H1 (cell line): ENCODE data around the gene ELP4. TPM values are rescaled to one million over a fixed set of nuclear protein-coding genes. Genes with fewer than 3 reads are reported as not detected.

ENCODE experiments used
- CTCF ChIA-PET: fragments of 300-600 bp; sonication (Branson Sonifier 250); formaldehyde crosslinking; loops from one replicate; lab custom pipeline; 2021; ENCODE audit not compliant: partially characterized antibody; lab: Charles Lee
- POLR2A ChIA-PET: fragments of 300-600 bp; sonication (Branson Sonifier 250); formaldehyde crosslinking; loops from one replicate; lab custom pipeline; 2021; ENCODE audit warnings: inconsistent platforms; ENCODE audit not compliant: partially characterized antibody; lab: Charles Lee
- DNase-seq, 2 experiments: peaks; one replicate each; pipeline versions ENCODE4 v3.0.0 to v3.0.0-alpha.2; 2010 to 2022; ENCODE audit warnings: low spot score in 2 of 2, low read depth in 1 of 2, mixed read lengths in 1 of 2
- FAIRE-seq: peaks from 2 replicates; lab custom pipeline; 2011; peaks lifted over from hg19 to GRCh38; lab: Jason Lieb, UNC
- H2AFZ ChIP-seq: 2 replicates; pipeline ENCODE4 v1.8.1; 2012; ENCODE audit warnings: low read length, inconsistent platforms
- H2AK5ac ChIP-seq: 2 replicates; pipeline ENCODE4 v1.6.1; 2013; ENCODE audit warnings: low read depth, low read length
- H2BK120ac ChIP-seq: replicated peaks from 2 replicates; pipeline ENCODE3; 2013; ENCODE audit warnings: low read depth, low read length, inconsistent platforms
- H2BK12ac ChIP-seq: 2 replicates; pipeline ENCODE4 v1.6.1; 2013; ENCODE audit warnings: low read depth, low read length
- H2BK15ac ChIP-seq: 2 replicates; pipeline ENCODE4 v1.6.1; 2013; ENCODE audit warnings: low read length
- H2BK20ac ChIP-seq: 2 replicates; pipeline ENCODE4 v1.6.1; 2013; ENCODE audit warnings: low read length
- H2BK5ac ChIP-seq: 2 replicates; pipeline ENCODE4 v1.6.1; 2013; ENCODE audit warnings: low read depth, low read length
- H3K14ac ChIP-seq: 2 replicates; pipeline ENCODE4 v1.6.1; 2013; ENCODE audit warnings: inconsistent platforms; ENCODE audit not compliant: insufficient read length
- H3K18ac ChIP-seq: 2 replicates; pipeline ENCODE4 v1.6.1; 2013; ENCODE audit warnings: low read length; ENCODE audit errors: extremely low read depth
- H3K23ac ChIP-seq: 2 replicates; pipeline ENCODE4 v1.6.1; 2013; ENCODE audit warnings: inconsistent platforms; ENCODE audit not compliant: insufficient read length
- H3K23me2 ChIP-seq: 2 replicates; pipeline ENCODE4 v1.6.1; 2013; ENCODE audit warnings: low read depth, low read length
- H3K27ac ChIP-seq: 2 replicates; pipeline ENCODE4 v1.6.1; 2011; ENCODE audit warnings: low read depth, low read length, inconsistent platforms
- H3K27me3 ChIP-seq, 4 experiments: replicated peaks in 1 of 4; 1 replicate in 1 of 4; 2 replicates in 3 of 4; pipeline versions ENCODE4 v1.6.1 to v1.8.1; 2011 to 2013; ENCODE audit warnings: low read length in 3 of 4, mild to moderate bottlenecking in 3 of 4, inconsistent platforms in 2 of 4, mixed read lengths in 2 of 4, moderate library complexity in 1 of 4; ENCODE audit not compliant: control insufficient read depth in 3 of 4, insufficient read depth in 3 of 4; ENCODE audit errors: extremely low read depth in 1 of 4
- H3K36me3 ChIP-seq, 4 experiments: 2 replicates each; pipeline versions ENCODE4 v1.6.1 to v1.8.1; 2011 to 2013; ENCODE audit warnings: mild to moderate bottlenecking in 4 of 4, low read length in 3 of 4, moderate library complexity in 2 of 4, control low read depth in 1 of 4, inconsistent platforms in 1 of 4; ENCODE audit not compliant: insufficient read depth in 4 of 4, control insufficient read depth in 2 of 4
- H3K4ac ChIP-seq: replicated peaks from 2 replicates; pipeline ENCODE3; 2013; ENCODE audit warnings: low read length, low read depth, mixed read lengths, inconsistent platforms; ENCODE audit not compliant: insufficient read length
- H3K4me1 ChIP-seq, 4 experiments: replicated peaks in 1 of 4; 1 replicate in 1 of 4; 2 replicates in 3 of 4; pipeline versions ENCODE4 v1.6.1 to v1.8.1; 2011 to 2013; ENCODE audit warnings: low read length in 3 of 4, inconsistent platforms in 2 of 4, mixed read lengths in 1 of 4; ENCODE audit not compliant: insufficient read depth in 4 of 4, control insufficient read depth in 3 of 4
- H3K4me2 ChIP-seq, 2 experiments: 2 replicates each; pipeline versions ENCODE4 v1.6.1 to v1.8.1; 2011 to 2013; ENCODE audit warnings: low read depth in 2 of 2, low read length in 2 of 2, control low read depth in 1 of 2, inconsistent platforms in 1 of 2, mild to moderate bottlenecking in 1 of 2; ENCODE audit not compliant: insufficient read depth in 1 of 2
- H3K4me3 ChIP-seq, 4 experiments: fragments of 200-600, 300-600 bp in 1 of 4; sonication (generic), shearing (Covaris generic), sonication (Bioruptor Twin) in 1 of 4; 2 replicates each; pipeline versions ENCODE4 v1.5.1 to v1.8.1; 2011 to 2016; ENCODE audit warnings: low read length in 4 of 4, low read depth in 3 of 4, control low read depth in 2 of 4, inconsistent platforms in 2 of 4, mild to moderate bottlenecking in 2 of 4, mixed read lengths in 1 of 4, moderate library complexity in 1 of 4; ENCODE audit not compliant: insufficient read depth in 2 of 4; ENCODE audit errors: extremely low read depth in 1 of 4
- H3K56ac ChIP-seq: replicated peaks from 2 replicates; pipeline ENCODE3; 2013; ENCODE audit warnings: low read depth, mild to moderate bottlenecking, mixed read lengths, low read length, inconsistent platforms; ENCODE audit not compliant: insufficient read length
- H3K79me1 ChIP-seq: 2 replicates; pipeline ENCODE4 v1.6.1; 2013; ENCODE audit warnings: low read depth, low read length, control low read depth
- H3K79me2 ChIP-seq, 2 experiments: 2 replicates each; pipeline versions ENCODE4 v1.6.1 to v1.8.1; 2012 to 2013; ENCODE audit warnings: low read length in 2 of 2, mild to moderate bottlenecking in 2 of 2, inconsistent platforms in 1 of 2; ENCODE audit not compliant: insufficient read depth in 2 of 2, control insufficient read depth in 1 of 2
- H3K9ac ChIP-seq, 4 experiments: replicated peaks in 1 of 4; 1 replicate in 1 of 4; 2 replicates in 3 of 4; pipeline versions ENCODE4 v1.6.1 to v1.8.1; 2011 to 2013; ENCODE audit warnings: low read depth in 3 of 4, low read length in 3 of 4, control low read depth in 2 of 4, mild to moderate bottlenecking in 2 of 4, moderate library complexity in 2 of 4, inconsistent platforms in 1 of 4; ENCODE audit errors: extremely low read depth in 1 of 4
- H3K9me3 ChIP-seq, 2 experiments: 2 replicates each; pipeline versions ENCODE4 v1.6.1 to v1.8.1; 2012 to 2013; ENCODE audit warnings: mild to moderate bottlenecking in 2 of 2, moderate library complexity in 2 of 2, control low read depth in 1 of 2, inconsistent platforms in 1 of 2, low read depth in 1 of 2, low read length in 1 of 2, mixed read lengths in 1 of 2; ENCODE audit not compliant: insufficient read depth in 2 of 2
- H4K20me1 ChIP-seq, 2 experiments: replicated peaks in 1 of 2; 2 replicates each; pipeline versions ENCODE3 to v1.8.1; 2011 to 2013; ENCODE audit warnings: inconsistent platforms in 2 of 2, low read length in 2 of 2, mild to moderate bottlenecking in 1 of 2; ENCODE audit not compliant: insufficient read depth in 2 of 2, control insufficient read depth in 1 of 2
- H4K5ac ChIP-seq: 2 replicates; pipeline ENCODE4 v1.6.1; 2013; ENCODE audit warnings: low read length, low read depth, mixed read lengths, inconsistent platforms; ENCODE audit not compliant: insufficient read length
- H4K8ac ChIP-seq: 2 replicates; pipeline ENCODE4 v1.8.0; 2013; ENCODE audit warnings: mild to moderate bottlenecking, moderate library complexity, low read length, inconsistent platforms; ENCODE audit not compliant: insufficient read depth; ENCODE audit errors: extremely low read depth
- H4K91ac ChIP-seq: replicated peaks from 2 replicates; pipeline ENCODE3; 2013; ENCODE audit warnings: low read length, mixed read lengths, inconsistent platforms; ENCODE audit not compliant: insufficient read length
- ASH2L ChIP-seq: fragments of 200-600, 300-600 bp; sonication (generic); IDR thresholded peaks from one replicate; pipeline ENCODE4 v1.7.1; 2017; ENCODE audit warnings: low read length
- BCL11A ChIP-seq, 2 experiments: IDR thresholded peaks; one replicate each; pipeline ENCODE4 v1.6.1; 2011; ENCODE audit warnings: low read depth in 2 of 2, low read length in 2 of 2, mild to moderate bottlenecking in 2 of 2
- HDAC2 ChIP-seq, 2 experiments: fragments of 300-600 bp in 1 of 2; sonication (generic) in 1 of 2; IDR thresholded peaks; 2 replicates each; pipeline ENCODE4 v1.6.1; 2011 to 2012; ENCODE audit warnings: low read depth in 2 of 2, low read length in 2 of 2, mild to moderate bottlenecking in 2 of 2, moderate library complexity in 2 of 2, borderline replicate concordance in 1 of 2, inconsistent platforms in 1 of 2
- SRF ChIP-seq: IDR thresholded peaks from 2 replicates; pipeline ENCODE4 v1.6.1; 2011; ENCODE audit warnings: mild to moderate bottlenecking, low read depth, low read length, moderate library complexity
- WGBS, 2 experiments: shearing (Covaris generic) in 1 of 2; methylation state at CpG; one replicate each; pipeline versions ENCODE4 v1.1.6 to v1.1.7; 2013 to 2015; ENCODE audit warnings: low lambda C conversion rate in 2 of 2, mixed read lengths in 2 of 2, inconsistent platforms in 1 of 2, low coverage in 1 of 2, missing lambda C conversion rate in 1 of 2; ENCODE audit not compliant: insufficient replicate concordance in 2 of 2, insufficient coverage in 1 of 2, insufficient read length in 1 of 2; ENCODE audit errors: extremely low coverage in 1 of 2, missing lambda C conversion rate in 1 of 2; 5-methylcytosine and 5-hydroxymethylcytosine counted together
- polyA plus RNA-seq, 7 experiments: library from polyadenylated mRNA; depleted of rRNA in 3 of 7; stranded (reverse) in 5 of 7; unstranded in 2 of 7; fragments of >200 nt in 5 of 7; fragments of 200-250 nt in 2 of 7; gene quantifications; 1 replicate in 5 of 7; 2 replicates in 1 of 7; 4 replicates in 1 of 7; pipeline versions ENCODE4 v1.2.1 to v1.2.3, GENCODE V29; 2011 to 2013; ENCODE audit warnings: missing spikeins in 2 of 7, mixed read lengths in 2 of 7
- total RNA-seq: library from RNA; stranded (reverse); fragmentation: NEBNext Ultra II Directional; extraction: Animal tissue kit (Norgen Biotek cat#: 25700); gene quantifications from 2 replicates; pipeline ENCODE4 v1.2.1, GENCODE V29; 2021
- TF ChIP-seq, protein P1 (sequence below): IDR thresholded peaks from 2 replicates; pipeline ENCODE4 v1.6.1; 2012; ENCODE audit warnings: low read length, inconsistent platforms

Gene ELP4
- total and polyA plus RNA-seq, 2 of the 8 experiments (the other 6 are each of a cell fraction or from before 2014, with no cell fraction given), result 14.0 to 18.6 TPM

DNA sequence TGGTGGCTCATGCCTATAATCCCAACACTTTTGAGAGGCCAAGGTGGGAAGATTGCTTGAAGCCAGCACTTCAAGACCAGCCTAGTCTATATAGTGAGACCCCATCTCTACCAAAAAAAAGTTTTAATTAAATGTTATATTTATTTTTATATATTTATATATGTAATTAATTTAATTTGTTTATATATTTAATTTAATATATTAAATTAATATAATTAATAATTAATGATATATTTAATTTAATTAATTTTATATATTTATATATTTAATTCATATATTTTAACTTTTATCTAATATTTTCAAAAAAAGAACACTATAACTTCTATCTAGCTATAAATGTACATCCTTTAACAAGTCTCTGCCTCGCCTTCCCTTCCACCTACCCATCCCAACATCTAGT is 196.8 kb downstream of the ELP4 start:
- no peak overlapping the region for H3K23ac ChIP-seq
- H3K27me3 ChIP-seq, result no peaks in the 10 kb centered on the region
- H2AFZ ChIP-seq, result no peak overlapping the region
- H3K9me3 ChIP-seq, result no peaks in the 10 kb centered on the region
- no peak overlapping the region for H2BK15ac ChIP-seq
- no peaks in the 10 kb centered on the region for H3K79me1 ChIP-seq
- no peak overlapping the region for H3K4me2 ChIP-seq
- no peak overlapping the region for H3K4me3 ChIP-seq
- H2BK12ac ChIP-seq, result no peak overlapping the region
- 89% methylated on average over 1 of the region's 1 CpG; no CpG with 5 or more reads in 1 of the 2 experiments for WGBS, 2 experiments
- no peaks in the 10 kb centered on the region for H3K36me3 ChIP-seq
- H3K27ac ChIP-seq, result no peak overlapping the region
- H4K8ac ChIP-seq, result no peak overlapping the region
- DNase-seq (no peak), FAIRE-seq (no peak)
- H4K20me1 ChIP-seq, result no peaks in the 10 kb centered on the region
- POLR2A ChIA-PET, result no interaction called here
- no peak overlapping the region for H2BK20ac ChIP-seq
- H3K14ac ChIP-seq, result no peak overlapping the region
- H3K79me2 ChIP-seq, result no peaks in the 10 kb centered on the region
- H2BK5ac ChIP-seq, result no peak overlapping the region
- no peak for TF ChIP-seq SRF
- TF ChIP-seq BCL11A (IDR thresholded peaks at IDR 0.05; ENCODE audit: low read depth in 2 of 2, low read length in 2 of 2), result no peak
- TF ChIP-seq, protein P1, sequence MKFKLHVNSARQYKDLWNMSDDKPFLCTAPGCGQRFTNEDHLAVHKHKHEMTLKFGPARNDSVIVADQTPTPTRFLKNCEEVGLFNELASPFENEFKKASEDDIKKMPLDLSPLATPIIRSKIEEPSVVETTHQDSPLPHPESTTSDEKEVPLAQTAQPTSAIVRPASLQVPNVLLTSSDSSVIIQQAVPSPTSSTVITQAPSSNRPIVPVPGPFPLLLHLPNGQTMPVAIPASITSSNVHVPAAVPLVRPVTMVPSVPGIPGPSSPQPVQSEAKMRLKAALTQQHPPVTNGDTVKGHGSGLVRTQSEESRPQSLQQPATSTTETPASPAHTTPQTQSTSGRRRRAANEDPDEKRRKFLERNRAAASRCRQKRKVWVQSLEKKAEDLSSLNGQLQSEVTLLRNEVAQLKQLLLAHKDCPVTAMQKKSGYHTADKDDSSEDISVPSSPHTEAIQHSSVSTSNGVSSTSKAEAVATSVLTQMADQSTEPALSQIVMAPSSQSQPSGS, result no peak
- TF ChIP-seq ASH2L, result no peak
- TF ChIP-seq HDAC2 (IDR thresholded peaks at IDR 0.05; ENCODE audit: borderline replicate concordance in 1 of 2, low read depth in 2 of 2, low read length in 2 of 2), result no peak
- H2BK120ac ChIP-seq, result no peak overlapping the region
- H4K5ac ChIP-seq, result no peak overlapping the region
- no peak overlapping the region for H3K18ac ChIP-seq
- CTCF ChIA-PET, result interaction anchor here (1.2 kb wide), 1 partner anchor 65 kb away, joined by 3 read pairs; no protein-coding TSS in a partner anchor
- no peak overlapping the region for H3K9ac ChIP-seq
- no peak overlapping the region for H2AK5ac ChIP-seq
- H3K23me2 ChIP-seq, result no peaks in the 10 kb centered on the region
- no peak overlapping the region for H3K4ac ChIP-seq
- no peak overlapping the region for H3K56ac ChIP-seq
- no peak overlapping the region for H4K91ac ChIP-seq
- no peaks in the 10 kb centered on the region for H3K4me1 ChIP-seq
